ENCODE results near the gene UROS.

DNA sequence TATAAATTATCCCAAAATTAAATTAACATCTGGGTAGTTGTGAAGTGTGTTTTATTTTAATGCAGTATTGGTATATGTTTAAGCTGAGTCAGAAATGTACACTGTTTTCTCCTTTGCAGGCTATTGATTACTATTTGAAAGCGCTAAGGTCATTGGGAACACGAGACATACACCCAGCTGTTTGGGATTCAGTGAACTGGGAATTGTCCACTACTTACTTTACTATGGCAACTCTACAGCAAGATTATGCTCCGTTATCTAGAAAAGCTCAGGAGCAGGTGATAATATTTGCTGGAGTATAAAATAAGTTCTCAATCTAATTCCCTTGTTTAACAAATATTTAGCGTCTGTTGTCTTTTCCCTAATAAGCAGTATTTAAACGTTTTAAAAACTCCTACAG is 75.6 kb downstream of the UROS start:
- TF ChIP-seq CTCF (IDR thresholded peaks at IDR 0.05 in 8 of 11, conservative IDR thresholded peaks at IDR 0.05 in 3 of 11) (no peak), POLR2A (IDR thresholded peaks at IDR 0.05) (no peak)

All from spleen (tissue), 7 donors.